Measurements from ENCODE around the gene OSBPL2. TPM values are rescaled to one million over a fixed set of nuclear protein-coding genes. Genes with fewer than 3 reads are reported as not detected.

OSBPL2 gene
- total and polyA plus RNA-seq, 2 donors (not counting 1 experiment from before 2014, with no cell fraction given), result 28.1 to 74.3 TPM

DNA sequence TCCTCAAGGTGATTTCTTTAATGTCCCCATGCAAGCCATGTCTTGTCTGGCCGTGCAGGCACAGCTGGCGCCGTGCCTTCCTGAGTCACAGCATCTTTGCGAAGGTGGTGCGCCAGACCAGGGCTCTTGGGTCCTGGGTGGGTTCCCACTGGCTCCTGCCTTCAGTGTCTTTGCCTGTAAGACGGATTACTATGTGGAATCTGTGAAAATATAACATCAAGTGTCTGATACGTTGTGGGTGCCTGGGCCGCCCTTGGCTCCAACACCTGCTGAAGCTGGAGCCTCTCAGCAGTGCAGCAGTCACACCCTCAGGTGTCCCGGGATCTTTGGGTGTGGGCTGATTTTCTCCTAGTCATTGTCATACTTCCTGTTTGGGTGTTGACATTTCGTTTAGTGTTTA, 3.2 kb downstream of the OSBPL2 start:
- H3K36me3 ChIP-seq (replicated peaks in 1 of 2; ENCODE audit: control extremely low read depth in 1 of 2, control insufficient read depth in 1 of 2, extremely low read depth in 1 of 2, insufficient read depth in 2 of 2, low read length in 1 of 2), result peaks cover 0 to 27% of the 10 kb centered on the region in 2 experiments
- H3K9ac ChIP-seq (ENCODE audit: low read length), result no peak overlapping the region
- H3K27ac ChIP-seq (ENCODE audit: low read length in 2 of 2), result no peak overlapping the region
- intact Hi-C loops (cut with micrococcal nuclease), result no loop called here
- H3K79me2 ChIP-seq (ENCODE audit: control insufficient read depth, insufficient read depth, low read length), result peaks cover 93% of the 10 kb centered on the region
- TF ChIP-seq EZH2 (IDR thresholded peaks at IDR 0.05; ENCODE audit: borderline replicate concordance, insufficient read depth, low read depth, low read length, poor library complexity, severe bottlenecking), result no peak
- TF ChIP-seq CTCF (IDR thresholded peaks at IDR 0.05), result no peak
- no peaks in the 10 kb centered on the region for H3K27me3 ChIP-seq (replicated peaks in 1 of 4; ENCODE audit: control extremely low read depth in 1 of 4, control insufficient read depth in 3 of 4, insufficient read depth in 4 of 4, low read length in 3 of 4)
- Mint-ChIP-seq H3K4me1 (peaks cover 32% of the 10 kb centered on the region), H3K9me3 (ENCODE audit: insufficient read depth) (no peaks in the 10 kb centered on the region), H3K27me3 (no peaks in the 10 kb centered on the region), H3K27ac (peak overlapping the region; percentile 46), H3K4me3 (no peak overlapping the region)
- ATAC-seq (ENCODE audit: low read depth), result no peak
- H3K4me1 ChIP-seq (ENCODE audit: control insufficient read depth in 2 of 2, insufficient read depth in 2 of 2, low read length in 2 of 2), result peaks cover 17 to 22% of the 10 kb centered on the region in 2 donors
- no peak for DNase-seq
- no peak overlapping the region for H2AFZ ChIP-seq (ENCODE audit: insufficient read depth, low read depth, low read length, poor library complexity, severe bottlenecking)
- CTCF ChIA-PET, result no interaction called here
- H4K20me1 ChIP-seq (ENCODE audit: control insufficient read depth, insufficient read depth, low read length, poor library complexity, severe bottlenecking), result peaks cover 77% of the 10 kb centered on the region
- no peaks in the 10 kb centered on the region for H3K9me3 ChIP-seq (ENCODE audit: control extremely low read depth in 1 of 3, control insufficient read depth in 2 of 3, insufficient read depth in 1 of 3, low read length in 2 of 3)
- no peak overlapping the region for H3K4me2 ChIP-seq (replicated peaks; ENCODE audit: low read depth, low read length, poor library complexity, severe bottlenecking)
- POLR2A ChIA-PET, result interaction anchor here (0.7 kb wide), 1 partner anchor 737 kb away, joined by 3 read pairs; no protein-coding TSS in a partner anchor
- 98% methylated on average over 8 of the region's 10 CpGs for WGBS (ENCODE audit: insufficient coverage)
- H3K4me3 ChIP-seq (ENCODE audit: control extremely low read depth in 1 of 5, extremely low read depth in 1 of 5, insufficient read depth in 1 of 5, low read depth in 2 of 5, low read length in 4 of 5), result no peak overlapping the region

DNA sequence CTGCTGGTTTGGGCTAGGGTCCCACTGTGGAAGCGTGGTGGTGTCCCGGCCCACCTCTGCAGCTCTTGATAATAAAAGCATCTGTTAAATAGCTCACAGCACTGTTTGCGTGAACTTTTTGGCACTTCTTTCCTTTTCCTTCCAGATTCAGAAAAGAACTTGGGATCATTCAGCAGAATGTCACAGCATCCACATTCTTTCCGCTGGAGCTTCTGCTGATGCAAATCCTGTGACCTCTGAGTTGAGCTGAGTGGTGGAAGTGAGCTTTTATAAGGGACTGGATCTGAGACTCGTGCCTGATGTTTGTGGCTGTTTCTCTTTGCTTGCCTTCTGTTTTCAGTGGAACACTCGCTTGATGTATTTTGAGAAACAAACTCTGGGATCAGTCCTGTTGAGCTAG, 3.9 kb downstream of the OSBPL2 start:
- H3K27me3 Mint-ChIP-seq, result no peaks in the 10 kb centered on the region
- no peaks in the 10 kb centered on the region for H3K9me3 Mint-ChIP-seq (ENCODE audit: insufficient read depth)
- 95% methylated on average over 5 of the region's 6 CpGs for WGBS (ENCODE audit: insufficient coverage)
- H3K27ac Mint-ChIP-seq, result no peak overlapping the region
- no peak overlapping the region for H3K4me3 ChIP-seq (ENCODE audit: control extremely low read depth in 1 of 5, extremely low read depth in 1 of 5, insufficient read depth in 1 of 5, low read depth in 2 of 5, low read length in 4 of 5)
- no peak overlapping the region for H3K27ac ChIP-seq (ENCODE audit: low read length in 2 of 2)
- no peak overlapping the region for H3K9ac ChIP-seq (ENCODE audit: low read length)
- DNase-seq (no peak), ATAC-seq (ENCODE audit: low read depth) (no peak)
- POLR2A ChIA-PET, result no interaction called here
- H3K4me3 Mint-ChIP-seq, result no peak overlapping the region
- H3K27me3 ChIP-seq (replicated peaks in 1 of 4; ENCODE audit: control extremely low read depth in 1 of 4, control insufficient read depth in 3 of 4, insufficient read depth in 4 of 4, low read length in 3 of 4), result no peaks in the 10 kb centered on the region
- CTCF ChIA-PET, result no interaction called here
- H3K4me1 Mint-ChIP-seq, result peaks cover 34% of the 10 kb centered on the region
- H3K4me1 ChIP-seq (ENCODE audit: control insufficient read depth in 2 of 2, insufficient read depth in 2 of 2, low read length in 2 of 2), result peaks cover 17 to 22% of the 10 kb centered on the region in 2 donors
- peaks cover 0 to 27% of the 10 kb centered on the region in 2 experiments for H3K36me3 ChIP-seq (replicated peaks in 1 of 2; ENCODE audit: control extremely low read depth in 1 of 2, control insufficient read depth in 1 of 2, extremely low read depth in 1 of 2, insufficient read depth in 2 of 2, low read length in 1 of 2)
- peaks cover 84% of the 10 kb centered on the region for H4K20me1 ChIP-seq (ENCODE audit: control insufficient read depth, insufficient read depth, low read length, poor library complexity, severe bottlenecking)
- no peak overlapping the region for H3K4me2 ChIP-seq (replicated peaks; ENCODE audit: low read depth, low read length, poor library complexity, severe bottlenecking)
- TF ChIP-seq CTCF (IDR thresholded peaks at IDR 0.05) (no peak), EZH2 (IDR thresholded peaks at IDR 0.05; ENCODE audit: borderline replicate concordance, insufficient read depth, low read depth, low read length, poor library complexity, severe bottlenecking) (no peak)
- no peak overlapping the region for H2AFZ ChIP-seq (ENCODE audit: insufficient read depth, low read depth, low read length, poor library complexity, severe bottlenecking)
- H3K79me2 ChIP-seq (ENCODE audit: control insufficient read depth, insufficient read depth, low read length), result peaks cover 95% of the 10 kb centered on the region
- H3K9me3 ChIP-seq (ENCODE audit: control extremely low read depth in 1 of 3, control insufficient read depth in 2 of 3, insufficient read depth in 1 of 3, low read length in 2 of 3), result no peaks in the 10 kb centered on the region
- intact Hi-C loops (cut with micrococcal nuclease), result no loop called here
